Kidney (tissue), 14 donors: ENCODE data around the gene GLDC. TPM values are rescaled to one million over a fixed set of nuclear protein-coding genes. Genes with fewer than 3 reads are reported as not detected.

Source experiments
- DNase-seq, 5 donors: peaks; one replicate each; pipeline ENCODE4 v3.0.0-alpha.2; 2013 to 2020
- FAIRE-seq: peaks from 2 replicates; lab custom pipeline; 2012; peaks lifted over from hg19 to GRCh38; lab: Jason Lieb, UNC
- H3K27ac ChIP-seq, 2 donors: one replicate each; pipeline ENCODE4 v1.7.0; 2013; ENCODE audit warnings: low read depth in 2 of 2, low read length in 2 of 2, inconsistent platforms in 1 of 2
- H3K27me3 ChIP-seq: one replicate; pipeline ENCODE4 v1.7.1; 2013; ENCODE audit warnings: low read length, inconsistent platforms; ENCODE audit not compliant: control insufficient read depth, insufficient read depth
- H3K36me3 ChIP-seq, 3 donors: one replicate each; pipeline versions ENCODE4 v1.7.0 to v1.7.1; 2013; ENCODE audit warnings: low read length in 3 of 3, control low read depth in 1 of 3, inconsistent platforms in 1 of 3; ENCODE audit not compliant: insufficient read depth in 3 of 3, control insufficient read depth in 2 of 3
- H3K4me1 ChIP-seq, 3 donors: one replicate each; pipeline versions ENCODE4 v1.7.0 to v1.7.1; 2013; ENCODE audit warnings: low read length in 3 of 3, inconsistent platforms in 1 of 3, low read depth in 1 of 3; ENCODE audit not compliant: control insufficient read depth in 2 of 3, insufficient read depth in 2 of 3
- H3K4me3 ChIP-seq, 3 donors: one replicate each; pipeline versions ENCODE4 v1.7.0 to v1.8.1; 2013; ENCODE audit warnings: low read length in 3 of 3, control low read depth in 1 of 3, inconsistent platforms in 1 of 3
- H3K9ac ChIP-seq, 3 donors: one replicate each; pipeline versions ENCODE4 v1.7.0 to v1.7.1; 2013; ENCODE audit warnings: low read length in 3 of 3, control low read depth in 1 of 3, inconsistent platforms in 1 of 3
- H3K9me3 ChIP-seq, 3 donors: one replicate each; pipeline versions ENCODE4 v1.7.0 to v1.7.1; 2013; ENCODE audit warnings: low read length in 3 of 3, control low read depth in 1 of 3, inconsistent platforms in 1 of 3; ENCODE audit not compliant: control insufficient read depth in 2 of 3, insufficient read depth in 1 of 3
- CTCF ChIP-seq: IDR thresholded peaks from 3 replicates; pipeline ENCODE4 v1.5.1; 2012; ENCODE audit warnings: mild to moderate bottlenecking, moderate library complexity, borderline replicate concordance; ENCODE audit not compliant: insufficient read depth; ENCODE audit errors: extremely low read depth
- intact Hi-C: fragments of 100-400 bp; cut with DNase I; formaldehyde crosslinking; loops from one replicate; pipeline ENCODE4 v1.11.1; 2022
- polyA plus RNA-seq: library from polyadenylated mRNA; stranded (reverse); fragments of 350-450 nt; fragmentation: Illumina TruSeq; extraction: RNeasy Lipid Tissue Mini Kit (QIAGEN cat#74804); gene quantifications from one replicate; pipeline ENCODE4 v1.2.3, GENCODE V29; 2014; ENCODE audit warnings: low read depth, low replicate concordance; ENCODE audit not compliant: insufficient read depth
- total RNA-seq: library from RNA; stranded (reverse); fragmentation: NEBNext Ultra II Directional; extraction: Animal tissue kit (Norgen Biotek cat#: 25700); gene quantifications from one replicate; pipeline ENCODE4 v1.2.1, GENCODE V29; 2021
- donor health status: control.
- donor health status: control.
- donor health status: control.
- donor health status: control.
- donor health status: control.
- donor health status: DM: yes; HTN: yes; CAD: no.
- donor health status: Normal renal cell carcinoma (clear cell type).

GLDC gene
- total and polyA plus RNA-seq, 2 donors from 2014 or later, result 60.1 to 79.7 TPM

- Histone ChIP-seq H3K27me3 (peaks cover 6% of the 10 kb centered on the region), H3K4me1 (peaks cover 0 to 15% (median 7%) of the 10 kb centered on the region in 3 donors), H3K9ac (peak overlapping the region in 1 of 3 donors; percentile 35), H3K36me3 (no peaks in the 10 kb centered on the region), H3K4me3 (peak overlapping the region in 1 of 3 donors; percentile 46), H3K27ac (peak overlapping the region; percentile 71 to 81), H3K9me3 (no peaks in the 10 kb centered on the region)
- DNase-seq (no peak), FAIRE-seq (no peak)
- intact Hi-C loops, result no loop called here
- TF ChIP-seq CTCF, result no peak
Measured at GRCh38 chr9:6641561-6641960, 4.0 kb downstream of the GLDC start.

- Histone ChIP-seq H3K4me3 (peak overlapping the region in 1 of 3 donors; percentile 46), H3K27me3 (peaks cover 6% of the 10 kb centered on the region), H3K36me3 (no peaks in the 10 kb centered on the region), H3K9ac (no peak overlapping the region), H3K27ac (peak overlapping the region; percentile 71 to 81), H3K4me1 (peaks cover 0 to 17% (median 7%) of the 10 kb centered on the region in 3 donors), H3K9me3 (no peaks in the 10 kb centered on the region)
- no peak for FAIRE-seq
- no peak for DNase-seq
- no peak for TF ChIP-seq CTCF
- intact Hi-C loops, result no loop called here
Measured at GRCh38 chr9:6641056-6641455, 4.5 kb downstream of the GLDC start.

GRCh38 chr9:6640268-6641051 is 5.1 kb downstream of the GLDC start:
- Histone ChIP-seq H3K4me1 (peaks cover 0 to 17% (median 7%) of the 10 kb centered on the region in 3 donors), H3K36me3 (no peaks in the 10 kb centered on the region), H3K9me3 (no peaks in the 10 kb centered on the region), H3K27ac (peak overlapping the region; percentile 76 to 81), H3K27me3 (peaks cover 6% of the 10 kb centered on the region), H3K9ac (no peak overlapping the region), H3K4me3 (peak overlapping the region in 1 of 3 donors; percentile 46)
- DNase-seq (peak in 1 of 5 donors; percentile 77), FAIRE-seq (no peak)
- intact Hi-C loops, result no loop called here
- TF ChIP-seq CTCF, result no peak
